ENCODE results near the gene UBL3. TPM values are rescaled to one million over a fixed set of nuclear protein-coding genes. Genes with fewer than 3 reads are reported as not detected.

Gene UBL3
- polyA plus RNA-seq, 2 of the 4 experiments (the other 2 are of a cell fraction), result 9.2 to 17.1 TPM

DNA sequence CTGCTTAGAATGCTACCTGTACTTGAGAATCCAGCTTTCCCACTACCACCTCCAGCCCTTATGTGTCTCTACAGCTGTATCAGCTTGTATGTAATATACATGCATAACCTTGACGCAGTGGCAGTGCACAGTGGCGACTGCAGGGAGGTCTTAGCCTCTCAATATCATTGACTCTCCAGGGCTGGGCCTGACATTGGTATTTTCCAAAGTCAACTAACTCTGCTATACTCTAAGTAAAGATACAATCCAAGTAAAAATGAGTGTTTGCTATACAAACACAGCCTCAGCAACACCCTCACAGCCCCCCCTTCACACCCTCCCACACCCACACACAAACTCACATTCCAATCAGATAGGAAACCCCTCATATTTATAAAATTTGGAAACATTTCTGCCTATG is 6.7 kb upstream of the UBL3 start:
- ChIA-PET CTCF (no interaction called here), POLR2A (no interaction called here)
- Histone ChIP-seq H3K4me1 (peaks cover 10% of the 10 kb centered on the region), H3K9me3 (no peaks in the 10 kb centered on the region), H3K27ac (no peak overlapping the region), H3K4me3 (no peak overlapping the region), H3K4me2 (no peak overlapping the region)
- ATAC-seq (no peak), FAIRE-seq (no peak), DNase-seq (ENCODE audit: low read depth in 1 of 2, low spot score in 1 of 2) (no peak)
- WGBS (ENCODE audit: missing lambda C conversion rate), result 93% methylated on average over 2 of the region's 2 CpGs
- TF ChIP-seq, protein P1, sequence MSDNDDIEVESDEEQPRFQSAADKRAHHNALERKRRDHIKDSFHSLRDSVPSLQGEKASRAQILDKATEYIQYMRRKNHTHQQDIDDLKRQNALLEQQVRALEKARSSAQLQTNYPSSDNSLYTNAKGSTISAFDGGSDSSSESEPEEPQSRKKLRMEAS (IDR thresholded peaks at IDR 0.05), result no peak
- TF ChIP-seq FOXS1 (CRISPR knock-in tag; IDR thresholded peaks at IDR 0.05) (no peak), TP53 (CRISPR knock-in tag; IDR thresholded peaks at IDR 0.05) (no peak), HOXB13 (CRISPR knock-in tag; IDR thresholded peaks at IDR 0.05; ENCODE audit: low read depth) (no peak), CHD4 (IDR thresholded peaks at IDR 0.05; ENCODE audit: borderline replicate concordance) (no peak), MAZ (IDR thresholded peaks at IDR 0.05; ENCODE audit: borderline replicate concordance, low read depth, low read length) (no peak), CBX8 (IDR thresholded peaks at IDR 0.05) (no peak), NPAS2 (CRISPR knock-in tag; IDR thresholded peaks at IDR 0.05; ENCODE audit: borderline replicate concordance) (no peak), ESRRA (IDR thresholded peaks at IDR 0.05; ENCODE audit: borderline replicate concordance, low read length) (no peak), RCOR1 (IDR thresholded peaks at IDR 0.05; ENCODE audit: low read depth, low read length) (no peak)
- TF ChIP-seq, protein P2, sequence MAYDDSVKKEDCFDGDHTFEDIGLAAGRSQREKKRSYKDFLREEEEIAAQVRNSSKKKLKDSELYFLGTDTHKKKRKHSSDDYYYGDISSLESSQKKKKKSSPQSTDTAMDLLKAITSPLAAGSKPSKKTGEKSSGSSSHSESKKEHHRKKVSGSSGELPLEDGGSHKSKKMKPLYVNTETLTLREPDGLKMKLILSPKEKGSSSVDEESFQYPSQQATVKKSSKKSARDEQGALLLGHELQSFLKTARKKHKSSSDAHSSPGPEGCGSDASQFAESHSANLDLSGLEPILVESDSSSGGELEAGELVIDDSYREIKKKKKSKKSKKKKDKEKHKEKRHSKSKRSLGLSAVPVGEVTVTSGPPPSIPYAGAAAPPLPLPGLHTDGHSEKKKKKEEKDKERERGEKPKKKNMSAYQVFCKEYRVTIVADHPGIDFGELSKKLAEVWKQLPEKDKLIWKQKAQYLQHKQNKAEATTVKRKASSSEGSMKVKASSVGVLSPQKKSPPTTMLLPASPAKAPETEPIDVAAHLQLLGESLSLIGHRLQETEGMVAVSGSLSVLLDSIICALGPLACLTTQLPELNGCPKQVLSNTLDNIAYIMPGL (CRISPR knock-in tag; IDR thresholded peaks at IDR 0.05; ENCODE audit: borderline replicate concordance), result no peak
- TF ChIP-seq, protein P3, sequence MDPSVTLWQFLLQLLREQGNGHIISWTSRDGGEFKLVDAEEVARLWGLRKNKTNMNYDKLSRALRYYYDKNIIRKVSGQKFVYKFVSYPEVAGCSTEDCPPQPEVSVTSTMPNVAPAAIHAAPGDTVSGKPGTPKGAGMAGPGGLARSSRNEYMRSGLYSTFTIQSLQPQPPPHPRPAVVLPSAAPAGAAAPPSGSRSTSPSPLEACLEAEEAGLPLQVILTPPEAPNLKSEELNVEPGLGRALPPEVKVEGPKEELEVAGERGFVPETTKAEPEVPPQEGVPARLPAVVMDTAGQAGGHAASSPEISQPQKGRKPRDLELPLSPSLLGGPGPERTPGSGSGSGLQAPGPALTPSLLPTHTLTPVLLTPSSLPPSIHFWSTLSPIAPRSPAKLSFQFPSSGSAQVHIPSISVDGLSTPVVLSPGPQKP (IDR thresholded peaks at IDR 0.05; ENCODE audit: low read depth, low read length), result no peak
- TF ChIP-seq, protein P4, sequence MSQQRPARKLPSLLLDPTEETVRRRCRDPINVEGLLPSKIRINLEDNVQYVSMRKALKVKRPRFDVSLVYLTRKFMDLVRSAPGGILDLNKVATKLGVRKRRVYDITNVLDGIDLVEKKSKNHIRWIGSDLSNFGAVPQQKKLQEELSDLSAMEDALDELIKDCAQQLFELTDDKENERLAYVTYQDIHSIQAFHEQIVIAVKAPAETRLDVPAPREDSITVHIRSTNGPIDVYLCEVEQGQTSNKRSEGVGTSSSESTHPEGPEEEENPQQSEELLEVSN (IDR thresholded peaks at IDR 0.05; ENCODE audit: borderline replicate concordance, low read depth), result no peak

DNA sequence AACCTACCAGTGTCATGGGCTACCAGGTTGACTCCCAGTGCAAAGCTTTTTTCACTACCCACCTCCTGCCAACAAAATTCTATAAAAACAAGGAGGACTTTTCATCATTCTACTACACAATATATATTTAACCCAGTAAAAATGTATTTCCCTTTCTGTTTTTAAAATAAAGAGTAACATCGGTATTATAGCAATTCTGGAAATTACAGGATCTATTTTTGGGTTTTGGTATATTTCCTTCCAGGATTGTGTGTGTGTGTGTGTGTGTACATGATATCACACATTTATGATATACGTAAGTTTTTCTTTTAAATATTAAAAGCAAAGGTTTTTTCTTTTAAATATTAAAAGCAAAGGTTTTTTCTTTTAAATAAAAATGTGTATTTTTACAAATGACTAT is 6.0 kb upstream of the UBL3 start:
- ChIA-PET CTCF (no interaction called here), POLR2A (no interaction called here)
- H3K27ac ChIP-seq, result no peak overlapping the region
- 81% methylated on average over 2 of the region's 2 CpGs for WGBS (ENCODE audit: missing lambda C conversion rate)
- peaks cover 13% of the 10 kb centered on the region for H3K4me1 ChIP-seq
- no peak overlapping the region for H3K4me2 ChIP-seq
- no peak for TF ChIP-seq ZNF302 (CRISPR knock-in tag; IDR thresholded peaks at IDR 0.05)
- no peak for TF ChIP-seq CBX8 (IDR thresholded peaks at IDR 0.05)
- TF ChIP-seq MYC (IDR thresholded peaks at IDR 0.05; ENCODE audit: borderline replicate concordance, low read length), result no peak
- no peak for TF ChIP-seq HOXA7 (CRISPR knock-in tag; IDR thresholded peaks at IDR 0.05)
- TF ChIP-seq MAZ (IDR thresholded peaks at IDR 0.05; ENCODE audit: borderline replicate concordance, low read depth, low read length), result no peak
- no peak for TF ChIP-seq CHD2 (IDR thresholded peaks at IDR 0.05; ENCODE audit: low read length, partially characterized antibody)
- TF ChIP-seq, protein P5, sequence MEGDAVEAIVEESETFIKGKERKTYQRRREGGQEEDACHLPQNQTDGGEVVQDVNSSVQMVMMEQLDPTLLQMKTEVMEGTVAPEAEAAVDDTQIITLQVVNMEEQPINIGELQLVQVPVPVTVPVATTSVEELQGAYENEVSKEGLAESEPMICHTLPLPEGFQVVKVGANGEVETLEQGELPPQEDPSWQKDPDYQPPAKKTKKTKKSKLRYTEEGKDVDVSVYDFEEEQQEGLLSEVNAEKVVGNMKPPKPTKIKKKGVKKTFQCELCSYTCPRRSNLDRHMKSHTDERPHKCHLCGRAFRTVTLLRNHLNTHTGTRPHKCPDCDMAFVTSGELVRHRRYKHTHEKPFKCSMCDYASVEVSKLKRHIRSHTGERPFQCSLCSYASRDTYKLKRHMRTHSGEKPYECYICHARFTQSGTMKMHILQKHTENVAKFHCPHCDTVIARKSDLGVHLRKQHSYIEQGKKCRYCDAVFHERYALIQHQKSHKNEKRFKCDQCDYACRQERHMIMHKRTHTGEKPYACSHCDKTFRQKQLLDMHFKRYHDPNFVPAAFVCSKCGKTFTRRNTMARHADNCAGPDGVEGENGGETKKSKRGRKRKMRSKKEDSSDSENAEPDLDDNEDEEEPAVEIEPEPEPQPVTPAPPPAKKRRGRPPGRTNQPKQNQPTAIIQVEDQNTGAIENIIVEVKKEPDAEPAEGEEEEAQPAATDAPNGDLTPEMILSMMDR (IDR thresholded peaks at IDR 0.05), result no peak
- TF ChIP-seq, protein P1 (IDR thresholded peaks at IDR 0.05), result no peak
- TF ChIP-seq RCOR1 (IDR thresholded peaks at IDR 0.05; ENCODE audit: low read depth, low read length), result no peak
- H3K9me3 ChIP-seq, result no peaks in the 10 kb centered on the region
- no peak overlapping the region for H3K4me3 ChIP-seq
- ATAC-seq, result no peak
- no peak for FAIRE-seq
- DNase-seq (ENCODE audit: low read depth in 1 of 2, low spot score in 1 of 2), result no peak
